ENCODE results near the gene FUT8. TPM values are rescaled to one million over a fixed set of nuclear protein-coding genes. Genes with fewer than 3 reads are reported as not detected.

FUT8 gene
- total RNA-seq, 1 experiment from 2014 or later = 11.8 TPM

DNA sequence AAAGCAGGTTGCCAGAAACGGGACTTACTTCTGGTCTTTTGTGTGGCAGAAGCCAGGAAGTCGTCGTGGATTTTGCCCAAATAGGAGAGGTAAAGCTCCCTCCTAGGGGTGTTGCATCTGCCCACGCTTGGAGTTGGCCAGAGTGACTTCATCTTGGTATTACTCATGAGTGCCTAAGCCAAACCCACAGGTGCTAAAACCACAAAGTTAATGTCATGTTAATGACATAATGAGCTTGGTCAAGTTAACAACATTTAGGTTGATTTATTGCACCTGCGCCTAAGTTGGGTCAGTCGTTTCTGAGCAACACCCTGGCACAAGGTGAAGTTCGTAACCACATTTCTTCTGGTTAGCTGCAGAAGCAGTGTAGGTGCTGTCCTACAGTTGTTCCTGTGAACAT is 225.2 kb downstream of the FUT8 start:
- peak; percentile 82 for DNase-seq (ENCODE audit: unreplicated experiment)
- Mint-ChIP-seq H3K4me3 (ENCODE audit: unreplicated experiment) (no peak overlapping the region), H3K27ac (ENCODE audit: low read depth, unreplicated experiment) (no peak overlapping the region), H3K4me1 (ENCODE audit: insufficient read depth, unreplicated experiment) (peaks cover 11% of the 10 kb centered on the region), H3K36me3 (ENCODE audit: insufficient read depth, unreplicated experiment) (peaks cover under 1% of the 10 kb centered on the region), H3K9me3 (ENCODE audit: unreplicated experiment) (peaks cover 8% of the 10 kb centered on the region), H3K27me3 (ENCODE audit: insufficient read depth, unreplicated experiment) (peaks cover 12% of the 10 kb centered on the region)
- no TSS peak for BruUV-seq (replicated peaks)
- POLR2A ChIA-PET = interaction anchor here (0.9 to 1.2 kb wide), 2 partner anchors 9 to 227 kb away, joined by 3 to 4 read pairs; no protein-coding TSS in a partner anchor
- intact Hi-C loops (cut with micrococcal nuclease) = no loop called here
- CTCF ChIA-PET = interaction anchor here (0.6 to 0.8 kb wide), 3 partner anchors 68 to 185 kb away, joined by 3 read pairs; no protein-coding TSS in a partner anchor
- TF ChIP-seq, protein P1, sequence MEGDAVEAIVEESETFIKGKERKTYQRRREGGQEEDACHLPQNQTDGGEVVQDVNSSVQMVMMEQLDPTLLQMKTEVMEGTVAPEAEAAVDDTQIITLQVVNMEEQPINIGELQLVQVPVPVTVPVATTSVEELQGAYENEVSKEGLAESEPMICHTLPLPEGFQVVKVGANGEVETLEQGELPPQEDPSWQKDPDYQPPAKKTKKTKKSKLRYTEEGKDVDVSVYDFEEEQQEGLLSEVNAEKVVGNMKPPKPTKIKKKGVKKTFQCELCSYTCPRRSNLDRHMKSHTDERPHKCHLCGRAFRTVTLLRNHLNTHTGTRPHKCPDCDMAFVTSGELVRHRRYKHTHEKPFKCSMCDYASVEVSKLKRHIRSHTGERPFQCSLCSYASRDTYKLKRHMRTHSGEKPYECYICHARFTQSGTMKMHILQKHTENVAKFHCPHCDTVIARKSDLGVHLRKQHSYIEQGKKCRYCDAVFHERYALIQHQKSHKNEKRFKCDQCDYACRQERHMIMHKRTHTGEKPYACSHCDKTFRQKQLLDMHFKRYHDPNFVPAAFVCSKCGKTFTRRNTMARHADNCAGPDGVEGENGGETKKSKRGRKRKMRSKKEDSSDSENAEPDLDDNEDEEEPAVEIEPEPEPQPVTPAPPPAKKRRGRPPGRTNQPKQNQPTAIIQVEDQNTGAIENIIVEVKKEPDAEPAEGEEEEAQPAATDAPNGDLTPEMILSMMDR (IDR thresholded peaks at IDR 0.05; ENCODE audit: unreplicated experiment) = no peak

- DNase-seq (ENCODE audit: unreplicated experiment) = no peak
- Mint-ChIP-seq H3K4me1 (ENCODE audit: insufficient read depth, unreplicated experiment) (peaks cover 11% of the 10 kb centered on the region), H3K36me3 (ENCODE audit: insufficient read depth, unreplicated experiment) (no peaks in the 10 kb centered on the region), H3K27me3 (ENCODE audit: insufficient read depth, unreplicated experiment) (peaks cover 12% of the 10 kb centered on the region), H3K4me3 (ENCODE audit: unreplicated experiment) (no peak overlapping the region), H3K9me3 (ENCODE audit: unreplicated experiment) (peaks cover 8% of the 10 kb centered on the region), H3K27ac (ENCODE audit: low read depth, unreplicated experiment) (no peak overlapping the region)
- ChIA-PET POLR2A (interaction anchor here (1.5 kb wide), 1 partner anchor 11 kb away, joined by 3 read pairs; no protein-coding TSS in a partner anchor), CTCF (interaction anchor here (0.7 to 1.7 kb wide), 4 partner anchors 11 to 669 kb away, joined by 3 to 4 read pairs (median 4); no protein-coding TSS in a partner anchor)
- no TSS peak for BruUV-seq (replicated peaks)
- intact Hi-C loops (cut with micrococcal nuclease) = no loop called here
- TF ChIP-seq, protein P1 (IDR thresholded peaks at IDR 0.05; ENCODE audit: unreplicated experiment) = no peak
Observed at GRCh38 chr14:65639216-65639615, 226.7 kb downstream of the FUT8 start.

- Mint-ChIP-seq H3K4me3 (ENCODE audit: unreplicated experiment) (no peak overlapping the region), H3K27ac (ENCODE audit: low read depth, unreplicated experiment) (no peak overlapping the region), H3K9me3 (ENCODE audit: unreplicated experiment) (no peaks in the 10 kb centered on the region), H3K4me1 (ENCODE audit: insufficient read depth, unreplicated experiment) (no peaks in the 10 kb centered on the region), H3K27me3 (ENCODE audit: insufficient read depth, unreplicated experiment) (no peaks in the 10 kb centered on the region), H3K36me3 (ENCODE audit: insufficient read depth, unreplicated experiment) (peaks cover 12% of the 10 kb centered on the region)
- DNase-seq (ENCODE audit: unreplicated experiment) = no peak
- POLR2A ChIA-PET = no interaction called here
- intact Hi-C loops (cut with micrococcal nuclease) = no loop called here
- TF ChIP-seq, protein P1 (IDR thresholded peaks at IDR 0.05; ENCODE audit: unreplicated experiment) = no peak
- BruUV-seq (replicated peaks) = no TSS peak
- CTCF ChIA-PET = no interaction called here
Observed at GRCh38 chr14:65650826-65651225, 238.3 kb downstream of the FUT8 start.

GRCh38 chr14:65656554-65656953 is 244.0 kb downstream of the FUT8 start:
- Mint-ChIP-seq H3K4me3 (ENCODE audit: unreplicated experiment) (no peak overlapping the region), H3K36me3 (ENCODE audit: insufficient read depth, unreplicated experiment) (peaks cover 12% of the 10 kb centered on the region), H3K27ac (ENCODE audit: low read depth, unreplicated experiment) (no peak overlapping the region), H3K9me3 (ENCODE audit: unreplicated experiment) (no peaks in the 10 kb centered on the region), H3K27me3 (ENCODE audit: insufficient read depth, unreplicated experiment) (no peaks in the 10 kb centered on the region), H3K4me1 (ENCODE audit: insufficient read depth, unreplicated experiment) (no peaks in the 10 kb centered on the region)
- POLR2A ChIA-PET = interaction anchor here (0.7 kb wide), 1 partner anchor 55 kb away, joined by 3 read pairs; no protein-coding TSS in a partner anchor
- no TSS peak for BruUV-seq (replicated peaks)
- no peak for DNase-seq (ENCODE audit: unreplicated experiment)
- TF ChIP-seq, protein P1 (IDR thresholded peaks at IDR 0.05; ENCODE audit: unreplicated experiment) = no peak
- intact Hi-C loops (cut with micrococcal nuclease) = no loop called here
- CTCF ChIA-PET = interaction anchor here (0.6 kb wide), 1 partner anchor 232 kb away, joined by 4 read pairs; no protein-coding TSS in a partner anchor

Measured in MCF 10A (cell line).